Mammary epithelial cell (primary cell): ENCODE results near the gene ENTPD1.
"Not testable (repeated sequence)": the region's sequence is repeated elsewhere in the genome, so short reads cannot be mapped to it uniquely, and the experiment has no call there.

ENCODE experiments used
- EZH2 ChIP-seq: IDR thresholded peaks from 2 replicates; pipeline ENCODE4 v1.6.1; 2012; ENCODE audit warnings: low read length, inconsistent platforms, borderline replicate concordance
- TF ChIP-seq, protein P1 (sequence below), 2 donors: IDR thresholded peaks in 1 of 2; conservative IDR thresholded peaks in 1 of 2; 2 replicates each; pipeline ENCODE4 v1.5.1; 2011 to 2012; ENCODE audit warnings: inconsistent platforms in 2 of 2, low read length in 2 of 2, mild to moderate bottlenecking in 2 of 2, control low read depth in 1 of 2, low read depth in 1 of 2; ENCODE audit not compliant: insufficient read depth in 1 of 2; ENCODE audit errors: extremely low read depth in 1 of 2

DNA sequence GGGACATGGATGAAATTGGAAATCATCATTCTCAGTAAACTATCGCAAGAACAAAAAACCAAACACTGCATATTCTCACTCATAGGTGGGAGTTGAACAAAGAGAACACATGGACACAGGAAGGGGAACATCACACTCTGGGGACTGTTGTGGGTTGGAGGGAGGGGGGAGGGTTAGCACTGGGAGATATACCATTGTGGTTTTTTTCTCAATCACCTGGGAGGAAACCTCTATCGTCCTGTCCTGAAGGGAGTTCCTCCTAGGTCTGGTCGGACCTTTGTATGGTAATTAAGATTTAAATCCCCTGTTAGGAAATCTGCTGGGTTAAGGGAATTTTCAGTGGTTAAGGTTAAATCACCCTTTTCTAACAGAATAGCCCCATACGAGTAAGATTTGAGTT is 33.5 kb upstream of the ENTPD1 start:
- TF ChIP-seq, protein P1, sequence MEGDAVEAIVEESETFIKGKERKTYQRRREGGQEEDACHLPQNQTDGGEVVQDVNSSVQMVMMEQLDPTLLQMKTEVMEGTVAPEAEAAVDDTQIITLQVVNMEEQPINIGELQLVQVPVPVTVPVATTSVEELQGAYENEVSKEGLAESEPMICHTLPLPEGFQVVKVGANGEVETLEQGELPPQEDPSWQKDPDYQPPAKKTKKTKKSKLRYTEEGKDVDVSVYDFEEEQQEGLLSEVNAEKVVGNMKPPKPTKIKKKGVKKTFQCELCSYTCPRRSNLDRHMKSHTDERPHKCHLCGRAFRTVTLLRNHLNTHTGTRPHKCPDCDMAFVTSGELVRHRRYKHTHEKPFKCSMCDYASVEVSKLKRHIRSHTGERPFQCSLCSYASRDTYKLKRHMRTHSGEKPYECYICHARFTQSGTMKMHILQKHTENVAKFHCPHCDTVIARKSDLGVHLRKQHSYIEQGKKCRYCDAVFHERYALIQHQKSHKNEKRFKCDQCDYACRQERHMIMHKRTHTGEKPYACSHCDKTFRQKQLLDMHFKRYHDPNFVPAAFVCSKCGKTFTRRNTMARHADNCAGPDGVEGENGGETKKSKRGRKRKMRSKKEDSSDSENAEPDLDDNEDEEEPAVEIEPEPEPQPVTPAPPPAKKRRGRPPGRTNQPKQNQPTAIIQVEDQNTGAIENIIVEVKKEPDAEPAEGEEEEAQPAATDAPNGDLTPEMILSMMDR (conservative IDR thresholded peaks at IDR 0.05 in 1 of 2, IDR thresholded peaks at IDR 0.05 in 1 of 2; ENCODE audit: extremely low read depth in 1 of 2, insufficient read depth in 1 of 2, low read depth in 1 of 2, low read length in 2 of 2) = not testable (repeated sequence)
- not testable (repeated sequence) for TF ChIP-seq EZH2
